IMR-90 (cell line): ENCODE measurements around the gene MRPL28. TPM values are rescaled to one million over a fixed set of nuclear protein-coding genes. Genes with fewer than 3 reads are reported as not detected.

Source experiments
- ATAC-seq: fragments of 200-7000 bp; cut with Tn5 transposase; 2 replicates; pipeline ENCODE4 v1.9.1; 2020; ENCODE audit warnings: low read depth, mild to moderate bottlenecking, moderate library complexity
- BruUV-seq: library from RNA; stranded (reverse); fragments of 400-500 nt; replicated peaks from 2 replicates; lab custom pipeline; 2021; lab: Mats Ljungman, UMichigan
- CTCF ChIA-PET: fragments of 300-600 bp; formaldehyde crosslinking; extraction: SDS; loops from one replicate; lab custom pipeline; 2021; ENCODE audit warnings: antibody characterized with exemption; lab: Yijun Ruan, JAX
- POLR2A ChIA-PET: fragments of 300-600 bp; sonication (Branson Sonifier 250); formaldehyde crosslinking; loops from one replicate; lab custom pipeline; 2022; ENCODE audit warnings: antibody characterized with exemption; ENCODE audit not compliant: unreplicated experiment; lab: Charles Lee
- DNase-seq: peaks from one replicate; pipeline ENCODE4 v3.0.0; 2013
- H2AFZ ChIP-seq: replicated peaks from 2 replicates; pipeline ENCODE3; 2013; ENCODE audit warnings: low read length, mild to moderate bottlenecking; ENCODE audit not compliant: poor library complexity
- H2AK5ac ChIP-seq: 2 replicates; pipeline ENCODE4 v1.6.1; 2013; ENCODE audit warnings: low read depth, low read length, inconsistent platforms
- H2AK9ac ChIP-seq: replicated peaks from 2 replicates; pipeline ENCODE3; 2013; ENCODE audit warnings: mild to moderate bottlenecking, low read depth, low read length, moderate library complexity; ENCODE audit not compliant: poor library complexity
- H2BK120ac ChIP-seq: 2 replicates; pipeline ENCODE4 v1.6.1; 2013; ENCODE audit warnings: low read depth, low read length, inconsistent platforms
- H2BK15ac ChIP-seq: 3 replicates; pipeline ENCODE4 v1.6.1; 2013; ENCODE audit warnings: low read depth, low read length, inconsistent platforms
- H2BK20ac ChIP-seq: 2 replicates; pipeline ENCODE4 v1.6.1; 2013; ENCODE audit warnings: low read depth, mild to moderate bottlenecking, inconsistent platforms, low read length, moderate library complexity
- H2BK5ac ChIP-seq: 2 replicates; pipeline ENCODE4 v1.6.1; 2013; ENCODE audit warnings: mild to moderate bottlenecking, low read depth, low read length, inconsistent platforms; ENCODE audit not compliant: poor library complexity, severe bottlenecking
- H3K14ac ChIP-seq: replicated peaks from 2 replicates; pipeline ENCODE4 v1.6.1; 2013; ENCODE audit warnings: low read depth, low read length, inconsistent platforms
- H3K18ac ChIP-seq: 2 replicates; pipeline ENCODE4 v1.6.1; 2013; ENCODE audit warnings: low read depth, low read length, control low read depth
- H3K23ac ChIP-seq: 2 replicates; pipeline ENCODE4 v1.6.1; 2013; ENCODE audit warnings: low read depth, low read length, inconsistent platforms
- H3K27ac ChIP-seq: 2 replicates; pipeline ENCODE4 v1.5.1; 2013; ENCODE audit warnings: mild to moderate bottlenecking, control low read depth, low read length; ENCODE audit not compliant: insufficient read depth
- H3K27me3 ChIP-seq: 2 replicates; pipeline ENCODE4 v1.6.1; 2013; ENCODE audit warnings: low read length; ENCODE audit not compliant: control insufficient read depth, insufficient read depth
- H3K36me3 ChIP-seq: 2 replicates; pipeline ENCODE4 v1.6.1; 2013; ENCODE audit warnings: low read length, mixed read lengths; ENCODE audit not compliant: control insufficient read depth, insufficient read depth
- H3K4ac ChIP-seq: 2 replicates; pipeline ENCODE4 v1.6.1; 2013; ENCODE audit warnings: low read depth, low read length, inconsistent platforms
- H3K4me1 ChIP-seq: 2 replicates; pipeline ENCODE4 v1.6.1; 2013; ENCODE audit warnings: low read length, mixed read lengths; ENCODE audit not compliant: control insufficient read depth, insufficient read depth
- H3K4me2 ChIP-seq: 2 replicates; pipeline ENCODE4 v1.6.1; 2013; ENCODE audit warnings: low read depth, mild to moderate bottlenecking, control low read depth, low read length, moderate library complexity
- H3K4me3 ChIP-seq: 2 replicates; pipeline ENCODE4 v1.5.1; 2013; ENCODE audit warnings: low read depth, mild to moderate bottlenecking, control low read depth, low read length, moderate library complexity; ENCODE audit not compliant: insufficient read depth
- H3K56ac ChIP-seq: 2 replicates; pipeline ENCODE4 v1.6.1; 2013; ENCODE audit warnings: low read length, inconsistent platforms; ENCODE audit not compliant: insufficient read depth; ENCODE audit errors: extremely low read depth
- H3K79me1 ChIP-seq, 2 experiments: 2 replicates each; pipeline ENCODE4 v1.6.1; 2013; ENCODE audit warnings: low read length in 2 of 2, inconsistent platforms in 1 of 2, low read depth in 1 of 2
- H3K9ac ChIP-seq: 2 replicates; pipeline ENCODE4 v1.6.1; 2013; ENCODE audit warnings: low read depth, low read length, control low read depth
- H3K9me1 ChIP-seq: 2 replicates; pipeline ENCODE4 v1.6.1; 2013; ENCODE audit warnings: low read length, inconsistent platforms; ENCODE audit not compliant: insufficient read depth
- H3K9me3 ChIP-seq: 2 replicates; pipeline ENCODE4 v1.6.1; 2013; ENCODE audit warnings: low read length; ENCODE audit not compliant: control insufficient read depth, insufficient read depth
- H4K20me1 ChIP-seq: 2 replicates; pipeline ENCODE4 v1.6.1; 2013; ENCODE audit warnings: low read length, inconsistent platforms; ENCODE audit not compliant: insufficient read depth
- H4K5ac ChIP-seq: 2 replicates; pipeline ENCODE4 v1.6.1; 2013; ENCODE audit warnings: mild to moderate bottlenecking, low read depth, low read length, control low read depth
- H4K8ac ChIP-seq, 2 experiments: 2 replicates each; pipeline ENCODE4 v1.6.1; 2013; ENCODE audit warnings: low read depth in 2 of 2, low read length in 2 of 2, control low read depth in 1 of 2, inconsistent platforms in 1 of 2
- H4K91ac ChIP-seq: 2 replicates; pipeline ENCODE4 v1.6.1; 2013; ENCODE audit warnings: low read depth, low read length, inconsistent platforms; ENCODE audit not compliant: insufficient read depth
- BHLHE40 ChIP-seq: fragments of 150-350 bp; IDR thresholded peaks from 2 replicates; pipeline ENCODE4 v1.6.1; 2016; ENCODE audit warnings: mild to moderate bottlenecking, low read depth, low read length
- MAZ ChIP-seq: IDR thresholded peaks from 2 replicates; pipeline ENCODE4 v1.6.1; 2012; ENCODE audit warnings: low read depth, mild to moderate bottlenecking, low read length, improper control_type of control experiment, moderate library complexity, borderline replicate concordance
- MXI1 ChIP-seq: IDR thresholded peaks from 2 replicates; pipeline ENCODE4 v1.6.1; 2012; ENCODE audit warnings: low read depth, mild to moderate bottlenecking, low read length, moderate library complexity, borderline replicate concordance
- NFE2L2 ChIP-seq: fragments of 150-350 bp; IDR thresholded peaks from 2 replicates; pipeline ENCODE4 v1.6.1; 2016; ENCODE audit warnings: low read depth, mild to moderate bottlenecking, low read length
- RCOR1 ChIP-seq: IDR thresholded peaks from 2 replicates; pipeline ENCODE4 v1.6.1; 2012; ENCODE audit warnings: mild to moderate bottlenecking, low read length, improper control_type of control experiment; ENCODE audit not compliant: insufficient replicate concordance
- SMC3 ChIP-seq: fragments of 150-350 bp; IDR thresholded peaks from 2 replicates; pipeline ENCODE4 v1.6.1; 2016; ENCODE audit warnings: low read depth, mild to moderate bottlenecking, antibody characterized with exemption, low read length, moderate library complexity
- WGBS, 2 experiments: methylation state at CpG; one replicate each; pipeline versions ENCODE4 v1.1.5 to v1.1.7; 2013; ENCODE audit warnings: missing lambda C conversion rate in 2 of 2; ENCODE audit not compliant: insufficient read length in 1 of 2; ENCODE audit errors: extremely low coverage in 2 of 2; 5-methylcytosine and 5-hydroxymethylcytosine counted together
- dilution Hi-C: fragments of 300-500 bp; cut with HindIII; formaldehyde crosslinking; loops from one replicate; pipeline ENCODE4 v1.14.3; 2018; ENCODE audit warnings: low sequenced_read_pairs; ENCODE audit not compliant: unreplicated experiment
- in situ Hi-C: fragments of 300-500 bp; cut with MboI; formaldehyde crosslinking; loops from 3 replicates; pipeline ENCODE4 v1.14.3; 2019; ENCODE audit warnings: low sequenced_read_pairs, inconsistent platforms, mixed read lengths
- intact Hi-C: fragments of 100-400 bp; cut with micrococcal nuclease; formaldehyde crosslinking; loops from 2 replicates; pipeline ENCODE4 v1.10.0; 2022
- polyA plus RNA-seq, 3 experiments: library from polyadenylated mRNA; depleted of rRNA; stranded (reverse); fragments of >200 nt; gene quantifications; 2 replicates each; pipeline ENCODE4 v1.2.3, GENCODE V29; 2012; ENCODE audit warnings: low replicate concordance in 1 of 3
- total RNA-seq: library from RNA; depleted of rRNA; stranded (reverse); fragments of >200 nt; gene quantifications from 2 replicates; pipeline ENCODE4 v1.2.3, GENCODE V29; 2012
- TF ChIP-seq, protein P1 (sequence below): conservative IDR thresholded peaks from 2 replicates; pipeline ENCODE4 v1.5.1; 2012; ENCODE audit warnings: mild to moderate bottlenecking, low read depth, low read length, improper control_type of control experiment

MRPL28 gene
- total and polyA plus RNA-seq, 2 of the 4 experiments (the other 2 are of a cell fraction) = 104 to 181 TPM

- no peak overlapping the region for H3K27ac ChIP-seq
- no peak for TF ChIP-seq SMC3
- no peak for TF ChIP-seq MAZ
- TF ChIP-seq MXI1 = no peak
- TF ChIP-seq, protein P1, sequence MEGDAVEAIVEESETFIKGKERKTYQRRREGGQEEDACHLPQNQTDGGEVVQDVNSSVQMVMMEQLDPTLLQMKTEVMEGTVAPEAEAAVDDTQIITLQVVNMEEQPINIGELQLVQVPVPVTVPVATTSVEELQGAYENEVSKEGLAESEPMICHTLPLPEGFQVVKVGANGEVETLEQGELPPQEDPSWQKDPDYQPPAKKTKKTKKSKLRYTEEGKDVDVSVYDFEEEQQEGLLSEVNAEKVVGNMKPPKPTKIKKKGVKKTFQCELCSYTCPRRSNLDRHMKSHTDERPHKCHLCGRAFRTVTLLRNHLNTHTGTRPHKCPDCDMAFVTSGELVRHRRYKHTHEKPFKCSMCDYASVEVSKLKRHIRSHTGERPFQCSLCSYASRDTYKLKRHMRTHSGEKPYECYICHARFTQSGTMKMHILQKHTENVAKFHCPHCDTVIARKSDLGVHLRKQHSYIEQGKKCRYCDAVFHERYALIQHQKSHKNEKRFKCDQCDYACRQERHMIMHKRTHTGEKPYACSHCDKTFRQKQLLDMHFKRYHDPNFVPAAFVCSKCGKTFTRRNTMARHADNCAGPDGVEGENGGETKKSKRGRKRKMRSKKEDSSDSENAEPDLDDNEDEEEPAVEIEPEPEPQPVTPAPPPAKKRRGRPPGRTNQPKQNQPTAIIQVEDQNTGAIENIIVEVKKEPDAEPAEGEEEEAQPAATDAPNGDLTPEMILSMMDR = no peak
- TF ChIP-seq NFE2L2 = no peak
- no peak for TF ChIP-seq BHLHE40
- no peak for TF ChIP-seq RCOR1
- H2BK20ac ChIP-seq = no peak overlapping the region
- H3K9me3 ChIP-seq = no peaks in the 10 kb centered on the region
- no peak overlapping the region for H3K23ac ChIP-seq
- dilution Hi-C loops (no loop called here), in situ Hi-C loops (no loop called here), intact Hi-C loops (no loop called here)
- no peak overlapping the region for H4K5ac ChIP-seq
- H2AFZ ChIP-seq = no peak overlapping the region
- WGBS, 2 experiments = 94% methylated on average over 15 of the region's 31 CpGs; no CpG with 5 or more reads in 1 of the 2 experiments
- no peak overlapping the region for H3K9ac ChIP-seq
- no peak overlapping the region for H2AK5ac ChIP-seq
- H3K18ac ChIP-seq = no peak overlapping the region
- H3K4me3 ChIP-seq = no peak overlapping the region
- H4K91ac ChIP-seq = no peak overlapping the region
- H3K9me1 ChIP-seq = no peaks in the 10 kb centered on the region
- no peaks in the 10 kb centered on the region for H4K20me1 ChIP-seq
- peaks cover 76% of the 10 kb centered on the region for H3K36me3 ChIP-seq
- H3K14ac ChIP-seq = no peak overlapping the region
- ChIA-PET CTCF (no interaction called here), POLR2A (no interaction called here)
- no peak overlapping the region for H3K4me2 ChIP-seq
- H2BK15ac ChIP-seq = no peak overlapping the region
- H3K4me1 ChIP-seq = peaks cover 7% of the 10 kb centered on the region; the same call in 1 of the 2 replicates
- H3K79me1 ChIP-seq = peaks cover 4 to 11% of the 10 kb centered on the region in 2 experiments; a peak in 2 of 4 replicates
- no peak overlapping the region for H3K4ac ChIP-seq
- no peak overlapping the region for H2BK5ac ChIP-seq
- H4K8ac ChIP-seq = no peak overlapping the region
- H2AK9ac ChIP-seq = peak overlapping the region; percentile 35
- H2BK120ac ChIP-seq = no peak overlapping the region
- no TSS peak for BruUV-seq
- H3K27me3 ChIP-seq = no peaks in the 10 kb centered on the region
- DNase-seq (no peak), ATAC-seq (no peak)
- H3K56ac ChIP-seq = no peak overlapping the region
Observed at GRCh38 chr16:371515-372301, 1.4 kb upstream of the MRPL28 start.
